ENCODE data around the gene MOXD1.

MOXD1 gene

DNA sequence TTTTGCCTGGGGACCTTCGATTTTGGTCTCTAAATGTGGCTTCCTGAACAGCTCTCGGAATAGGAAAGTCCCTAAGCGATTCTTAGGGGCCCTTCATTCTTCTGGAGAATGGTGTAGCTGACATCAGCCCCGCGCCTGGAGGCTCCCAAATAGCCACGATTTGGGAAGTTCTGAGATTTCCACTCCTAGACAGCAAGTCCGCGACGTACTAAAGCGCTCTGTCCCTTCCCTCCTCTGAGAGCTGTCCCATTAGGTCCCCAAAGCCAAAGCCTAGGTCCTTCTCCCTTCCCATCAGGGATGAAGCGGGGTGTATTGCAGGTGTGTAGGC, 756 bp downstream of the MOXD1 start:
- ATAC-seq (ENCODE audit: low read depth) = no peak
- Histone ChIP-seq H3K36me3 (ENCODE audit: low read depth) (no peaks in the 10 kb centered on the region), H3K9me3 (ENCODE audit: severe bottlenecking) (no peaks in the 10 kb centered on the region), H3K4me3 (ENCODE audit: severe bottlenecking) (peak overlapping the region; percentile 98), H3K4me1 (ENCODE audit: insufficient read depth, poor library complexity, severe bottlenecking) (peaks cover 9% of the 10 kb centered on the region), H3K27ac (ENCODE audit: poor library complexity, severe bottlenecking) (no peak overlapping the region), H3K27me3 (ENCODE audit: insufficient read depth, poor library complexity, severe bottlenecking) (no peaks in the 10 kb centered on the region)
- DNase-seq (ENCODE audit: low spot score) = no peak
- TF ChIP-seq, protein P1, sequence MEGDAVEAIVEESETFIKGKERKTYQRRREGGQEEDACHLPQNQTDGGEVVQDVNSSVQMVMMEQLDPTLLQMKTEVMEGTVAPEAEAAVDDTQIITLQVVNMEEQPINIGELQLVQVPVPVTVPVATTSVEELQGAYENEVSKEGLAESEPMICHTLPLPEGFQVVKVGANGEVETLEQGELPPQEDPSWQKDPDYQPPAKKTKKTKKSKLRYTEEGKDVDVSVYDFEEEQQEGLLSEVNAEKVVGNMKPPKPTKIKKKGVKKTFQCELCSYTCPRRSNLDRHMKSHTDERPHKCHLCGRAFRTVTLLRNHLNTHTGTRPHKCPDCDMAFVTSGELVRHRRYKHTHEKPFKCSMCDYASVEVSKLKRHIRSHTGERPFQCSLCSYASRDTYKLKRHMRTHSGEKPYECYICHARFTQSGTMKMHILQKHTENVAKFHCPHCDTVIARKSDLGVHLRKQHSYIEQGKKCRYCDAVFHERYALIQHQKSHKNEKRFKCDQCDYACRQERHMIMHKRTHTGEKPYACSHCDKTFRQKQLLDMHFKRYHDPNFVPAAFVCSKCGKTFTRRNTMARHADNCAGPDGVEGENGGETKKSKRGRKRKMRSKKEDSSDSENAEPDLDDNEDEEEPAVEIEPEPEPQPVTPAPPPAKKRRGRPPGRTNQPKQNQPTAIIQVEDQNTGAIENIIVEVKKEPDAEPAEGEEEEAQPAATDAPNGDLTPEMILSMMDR (IDR thresholded peaks at IDR 0.05; ENCODE audit: poor library complexity, severe bottlenecking) = no peak

- Histone ChIP-seq H3K27ac (ENCODE audit: poor library complexity, severe bottlenecking) (peak overlapping the region; percentile 39), H3K36me3 (ENCODE audit: low read depth) (no peaks in the 10 kb centered on the region), H3K9me3 (ENCODE audit: severe bottlenecking) (peaks cover 8% of the 10 kb centered on the region), H3K27me3 (ENCODE audit: insufficient read depth, poor library complexity, severe bottlenecking) (no peaks in the 10 kb centered on the region), H3K4me3 (ENCODE audit: severe bottlenecking) (no peak overlapping the region), H3K4me1 (ENCODE audit: insufficient read depth, poor library complexity, severe bottlenecking) (peaks cover 9% of the 10 kb centered on the region)
- DNase-seq (ENCODE audit: low spot score) (no peak), ATAC-seq (ENCODE audit: low read depth) (peak; percentile 45; the same call in 1 of the 3 replicates)
- TF ChIP-seq, protein P1 (IDR thresholded peaks at IDR 0.05; ENCODE audit: poor library complexity, severe bottlenecking) = no peak
Measured at GRCh38 chr6:132399376-132400074, 1.8 kb downstream of the MOXD1 start.

- Histone ChIP-seq H3K27me3 (ENCODE audit: insufficient read depth, poor library complexity, severe bottlenecking) (no peaks in the 10 kb centered on the region), H3K4me3 (ENCODE audit: severe bottlenecking) (no peak overlapping the region), H3K36me3 (ENCODE audit: low read depth) (no peaks in the 10 kb centered on the region), H3K4me1 (ENCODE audit: insufficient read depth, poor library complexity, severe bottlenecking) (peaks cover 18% of the 10 kb centered on the region), H3K27ac (ENCODE audit: poor library complexity, severe bottlenecking) (no peak overlapping the region), H3K9me3 (ENCODE audit: severe bottlenecking) (peaks cover 10% of the 10 kb centered on the region)
- ATAC-seq (ENCODE audit: low read depth) (no peak), DNase-seq (ENCODE audit: low spot score) (no peak)
- TF ChIP-seq, protein P1 (IDR thresholded peaks at IDR 0.05; ENCODE audit: poor library complexity, severe bottlenecking) = no peak
Measured at GRCh38 chr6:132395015-132395597, 6.2 kb downstream of the MOXD1 start.

- no peak for ATAC-seq (ENCODE audit: low read depth)
Measured at GRCh38 chr6:132392792-132393191, 8.5 kb downstream of the MOXD1 start.

More at GRCh38 chr6:132392792-132393191, 8.5 kb downstream of the MOXD1 start:
- TF ChIP-seq, protein P1 (IDR thresholded peaks at IDR 0.05; ENCODE audit: poor library complexity, severe bottlenecking) = peak; percentile 34
- H3K27ac ChIP-seq (ENCODE audit: poor library complexity, severe bottlenecking) = peak overlapping the region; percentile 69
- peaks cover 9% of the 10 kb centered on the region for H3K4me1 ChIP-seq (ENCODE audit: insufficient read depth, poor library complexity, severe bottlenecking)
- no peaks in the 10 kb centered on the region for H3K36me3 ChIP-seq (ENCODE audit: low read depth)
- DNase-seq (ENCODE audit: low spot score) = no peak
- H3K4me3 ChIP-seq (ENCODE audit: severe bottlenecking) = no peak overlapping the region
- no peaks in the 10 kb centered on the region for H3K27me3 ChIP-seq (ENCODE audit: insufficient read depth, poor library complexity, severe bottlenecking)
- H3K9me3 ChIP-seq (ENCODE audit: severe bottlenecking) = peaks cover 10% of the 10 kb centered on the region

Data from RWPE2 (cell line).